ENCODE measurements around the gene FAM89B. TPM values are rescaled to one million over a fixed set of nuclear protein-coding genes. Genes with fewer than 3 reads are reported as not detected.

FAM89B gene
- total RNA-seq, 1 experiment from 2014 or later, result 64.9 TPM

GRCh38 chr11:65569164-65569972 lies 3.0 kb upstream of the FAM89B start:
- DNase-seq (ENCODE audit: low read depth in 1 of 2, low spot score in 2 of 2), result peak in 1 of 2 experiments; percentile 26
- Histone ChIP-seq H3K4me3 (peak overlapping the region; percentile 80), H3K4me1 (replicated peaks) (peaks cover 64% of the 10 kb centered on the region), H3K36me3 (peaks cover 30% of the 10 kb centered on the region), H3K27ac (peak overlapping the region; percentile 14), H3K27me3 (replicated peaks) (no peaks in the 10 kb centered on the region), H3K9me3 (replicated peaks) (no peaks in the 10 kb centered on the region)

- peak; percentile 100 for DNase-seq (ENCODE audit: low read depth in 1 of 2, low spot score in 2 of 2)
- Histone ChIP-seq H3K27me3 (replicated peaks) (no peaks in the 10 kb centered on the region), H3K27ac (peak within 1 kb of the TSS; percentile 14), H3K4me1 (replicated peaks) (peaks cover 71% of the 10 kb centered on the region), H3K36me3 (peaks cover 36% of the 10 kb centered on the region), H3K9me3 (replicated peaks) (no peaks in the 10 kb centered on the region), H3K4me3 (peak within 1 kb of the TSS; percentile 80)
Observed at GRCh38 chr11:65569973-65570918, 2.1 kb upstream of the FAM89B start, which contains the start of gene ZNRD2. Gene ZNRD2 (plus strand): TSS chr11:65570477. CDS start chr11:65570492, 15 bp downstream.

- Histone ChIP-seq H3K4me1 (replicated peaks) (peaks cover 69% of the 10 kb centered on the region), H3K36me3 (peaks cover 43% of the 10 kb centered on the region), H3K27me3 (replicated peaks) (no peaks in the 10 kb centered on the region), H3K4me3 (peak overlapping the region; percentile 80), H3K9me3 (replicated peaks) (no peaks in the 10 kb centered on the region), H3K27ac (no peak overlapping the region)
- DNase-seq (ENCODE audit: low read depth in 1 of 2, low spot score in 2 of 2), result no peak
Observed at GRCh38 chr11:65571420-65571819, 918 bp upstream of the FAM89B start.

GRCh38 chr11:65571940-65572339 lies 398 bp upstream of the FAM89B start:
- Histone ChIP-seq H3K27ac (no peak overlapping the region), H3K9me3 (replicated peaks) (no peaks in the 10 kb centered on the region), H3K4me3 (peak overlapping the region; percentile 80), H3K4me1 (replicated peaks) (peaks cover 70% of the 10 kb centered on the region), H3K36me3 (peaks cover 43% of the 10 kb centered on the region), H3K27me3 (replicated peaks) (no peaks in the 10 kb centered on the region)
- DNase-seq (ENCODE audit: low read depth in 1 of 2, low spot score in 2 of 2), result peak; percentile 66 to 67

GRCh38 chr11:65573391-65574079 lies 1.2 kb downstream of the FAM89B start:
- Histone ChIP-seq H3K4me3 (peak overlapping the region; percentile 80), H3K27ac (no peak overlapping the region), H3K4me1 (replicated peaks) (peaks cover 80% of the 10 kb centered on the region), H3K27me3 (replicated peaks) (no peaks in the 10 kb centered on the region), H3K36me3 (peaks cover 43% of the 10 kb centered on the region), H3K9me3 (replicated peaks) (no peaks in the 10 kb centered on the region)
- DNase-seq (ENCODE audit: low read depth in 1 of 2, low spot score in 2 of 2), result no peak

- Histone ChIP-seq H3K36me3 (peaks cover 43% of the 10 kb centered on the region), H3K4me3 (peak overlapping the region; percentile 80), H3K4me1 (replicated peaks) (peaks cover 73% of the 10 kb centered on the region), H3K9me3 (replicated peaks) (no peaks in the 10 kb centered on the region), H3K27ac (peak overlapping the region; percentile 8; the same call in 1 of the 2 replicates), H3K27me3 (replicated peaks) (no peaks in the 10 kb centered on the region)
- DNase-seq (ENCODE audit: low read depth in 1 of 2, low spot score in 2 of 2), result peak; percentile 100
Observed at GRCh38 chr11:65574109-65574810, 1.9 kb downstream of the FAM89B start.

- DNase-seq (ENCODE audit: low read depth in 1 of 2, low spot score in 2 of 2), result peak; percentile 58 to 66
- H3K4me3 ChIP-seq, result peak overlapping the region; percentile 80
- H3K27me3 ChIP-seq (replicated peaks), result no peaks in the 10 kb centered on the region
- H3K4me1 ChIP-seq (replicated peaks), result peaks cover 68% of the 10 kb centered on the region
- no peaks in the 10 kb centered on the region for H3K9me3 ChIP-seq (replicated peaks)
- peak overlapping the region; percentile 8; the same call in 1 of the 2 replicates for H3K27ac ChIP-seq
- peaks cover 45% of the 10 kb centered on the region for H3K36me3 ChIP-seq
Observed at GRCh38 chr11:65574811-65575567, 2.7 kb downstream of the FAM89B start.

- Histone ChIP-seq H3K4me3 (peak within 1 kb of the TSS; percentile 80), H3K27ac (peak within 1 kb of the TSS; percentile 61), H3K9me3 (replicated peaks) (no peaks in the 10 kb centered on the region), H3K36me3 (peaks cover 48% of the 10 kb centered on the region), H3K4me1 (replicated peaks) (peaks cover 66% of the 10 kb centered on the region), H3K27me3 (replicated peaks) (no peaks in the 10 kb centered on the region)
- DNase-seq (ENCODE audit: low read depth in 1 of 2, low spot score in 2 of 2), result peak; percentile 81
Observed at GRCh38 chr11:65575568-65576231, 3.4 kb downstream of the FAM89B start, which contains the start of gene EHBP1L1. Gene EHBP1L1 (plus strand): TSS chr11:65576053. CDS start chr11:65576303, 250 bp downstream.

- Histone ChIP-seq H3K9me3 (replicated peaks) (no peaks in the 10 kb centered on the region), H3K27ac (peak overlapping the region; percentile 61), H3K27me3 (replicated peaks) (no peaks in the 10 kb centered on the region), H3K36me3 (peaks cover 50% of the 10 kb centered on the region), H3K4me3 (peak overlapping the region; percentile 80), H3K4me1 (replicated peaks) (peaks cover 60% of the 10 kb centered on the region)
- DNase-seq (ENCODE audit: low read depth in 1 of 2, low spot score in 2 of 2), result peak in 1 of 2 experiments; percentile 62
Observed at GRCh38 chr11:65576232-65576866, 4.0 kb downstream of the FAM89B start.

- no peaks in the 10 kb centered on the region for H3K27me3 ChIP-seq (replicated peaks)
- H3K4me1 ChIP-seq (replicated peaks), result peaks cover 53% of the 10 kb centered on the region
- H3K4me3 ChIP-seq, result peak overlapping the region; percentile 80
- H3K36me3 ChIP-seq, result peaks cover 51% of the 10 kb centered on the region
- no peaks in the 10 kb centered on the region for H3K9me3 ChIP-seq (replicated peaks)
- H3K27ac ChIP-seq, result peak overlapping the region; percentile 5; the same call in 1 of the 2 replicates
- DNase-seq (ENCODE audit: low read depth in 1 of 2, low spot score in 2 of 2), result peak; percentile 67 to 92
Observed at GRCh38 chr11:65576867-65577755, 4.8 kb downstream of the FAM89B start.

- DNase-seq (ENCODE audit: low read depth in 1 of 2, low spot score in 2 of 2), result no peak
- peaks cover 47% of the 10 kb centered on the region for H3K4me1 ChIP-seq (replicated peaks)
- no peak overlapping the region for H3K4me3 ChIP-seq
- no peaks in the 10 kb centered on the region for H3K9me3 ChIP-seq (replicated peaks)
- peaks cover 53% of the 10 kb centered on the region for H3K36me3 ChIP-seq
- no peaks in the 10 kb centered on the region for H3K27me3 ChIP-seq (replicated peaks)
- peak overlapping the region; percentile 5; the same call in 1 of the 2 replicates for H3K27ac ChIP-seq
Observed at GRCh38 chr11:65577756-65578109, 5.4 kb downstream of the FAM89B start.

All from SJSA1 (cell line).